NCI-H187 (cell line): Measurements from ENCODE around the gene CIART.
"Not testable (repeated sequence)": the region's sequence is repeated elsewhere in the genome, so short reads cannot be mapped to it uniquely, and the experiment has no call there.

Source experiments
- DNase-seq, 2 experiments: peaks; one replicate each; lab custom pipeline; 2025; lab: John Stamatoyannopoulos, UW

Gene CIART, protein sequence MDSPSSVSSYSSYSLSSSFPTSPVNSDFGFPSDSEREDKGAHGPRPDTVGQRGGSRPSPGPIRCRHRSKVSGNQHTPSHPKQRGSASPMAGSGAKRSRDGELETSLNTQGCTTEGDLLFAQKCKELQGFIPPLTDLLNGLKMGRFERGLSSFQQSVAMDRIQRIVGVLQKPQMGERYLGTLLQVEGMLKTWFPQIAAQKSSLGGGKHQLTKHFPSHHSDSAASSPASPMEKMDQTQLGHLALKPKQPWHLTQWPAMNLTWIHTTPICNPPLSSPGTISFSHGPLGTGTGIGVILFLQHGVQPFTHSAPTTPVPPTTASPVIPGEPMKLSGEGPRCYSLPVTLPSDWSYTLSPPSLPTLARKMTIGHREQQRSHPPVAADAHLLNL

DNA sequence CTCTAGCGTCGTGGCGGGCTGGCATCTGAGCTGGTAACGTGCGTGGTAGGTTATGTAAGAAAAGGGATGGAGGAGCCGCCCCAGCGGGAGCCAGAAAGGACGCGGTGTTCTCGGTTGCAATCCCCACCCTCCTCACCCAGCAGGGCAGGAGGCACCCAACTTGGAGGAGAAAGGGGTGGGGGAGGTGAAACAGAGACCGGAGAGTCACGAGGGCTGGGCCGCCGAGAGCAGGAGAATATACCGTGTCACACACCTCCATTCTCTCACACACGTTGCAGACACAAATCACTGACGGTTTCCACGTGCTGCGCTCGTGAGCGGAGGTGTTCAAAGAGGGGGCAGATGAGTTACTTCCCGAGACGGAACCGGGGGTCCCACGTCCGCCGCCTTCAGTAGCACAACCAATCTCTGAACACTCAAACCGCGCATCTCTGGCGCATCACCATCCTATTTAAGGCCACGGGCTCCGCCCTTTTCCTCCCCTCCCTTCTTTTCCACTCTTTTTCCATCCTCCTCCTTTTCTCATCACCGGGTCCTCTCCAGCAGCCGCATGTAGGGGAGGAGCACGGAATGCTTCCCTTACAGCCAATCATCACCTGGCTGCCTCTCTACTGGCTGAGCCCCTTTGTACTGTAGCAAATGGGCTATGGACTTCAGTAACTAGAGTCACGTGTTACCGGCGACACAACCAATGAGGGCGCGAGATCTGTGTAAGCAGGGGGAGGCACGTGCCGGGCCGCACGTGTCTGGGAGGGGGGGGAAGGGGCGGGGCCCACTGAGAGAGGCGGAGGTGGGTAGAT lies at the start of gene CIART:
TSS of gene CIART (plus strand) at position 797 of the 800 bp plus-strand sequence. CDS start 714 bp downstream, outside the sequence.
- peak; percentile 98 to 99 for DNase-seq

DNA sequence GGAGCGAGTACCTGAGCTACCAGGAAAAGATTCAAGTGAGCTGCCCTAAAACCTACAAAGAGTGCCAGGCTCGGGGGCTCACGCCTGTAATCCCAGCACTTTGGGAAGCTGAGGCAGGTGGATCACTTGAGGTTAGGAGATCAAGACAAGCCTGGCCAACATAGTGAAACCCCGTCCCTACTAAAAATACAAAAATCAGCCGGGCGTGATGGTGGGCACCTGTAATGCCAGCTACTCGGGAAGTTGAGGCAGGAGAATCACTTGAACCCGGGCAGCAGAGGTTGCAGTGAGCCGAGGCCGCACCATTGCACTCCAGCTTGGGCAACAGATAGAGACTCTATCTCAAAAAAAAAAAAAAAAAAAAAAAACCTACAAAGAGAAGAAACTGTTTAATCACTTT lies 49.4 kb upstream of the CIART start:
- DNase-seq, result not testable (repeated sequence)

DNA sequence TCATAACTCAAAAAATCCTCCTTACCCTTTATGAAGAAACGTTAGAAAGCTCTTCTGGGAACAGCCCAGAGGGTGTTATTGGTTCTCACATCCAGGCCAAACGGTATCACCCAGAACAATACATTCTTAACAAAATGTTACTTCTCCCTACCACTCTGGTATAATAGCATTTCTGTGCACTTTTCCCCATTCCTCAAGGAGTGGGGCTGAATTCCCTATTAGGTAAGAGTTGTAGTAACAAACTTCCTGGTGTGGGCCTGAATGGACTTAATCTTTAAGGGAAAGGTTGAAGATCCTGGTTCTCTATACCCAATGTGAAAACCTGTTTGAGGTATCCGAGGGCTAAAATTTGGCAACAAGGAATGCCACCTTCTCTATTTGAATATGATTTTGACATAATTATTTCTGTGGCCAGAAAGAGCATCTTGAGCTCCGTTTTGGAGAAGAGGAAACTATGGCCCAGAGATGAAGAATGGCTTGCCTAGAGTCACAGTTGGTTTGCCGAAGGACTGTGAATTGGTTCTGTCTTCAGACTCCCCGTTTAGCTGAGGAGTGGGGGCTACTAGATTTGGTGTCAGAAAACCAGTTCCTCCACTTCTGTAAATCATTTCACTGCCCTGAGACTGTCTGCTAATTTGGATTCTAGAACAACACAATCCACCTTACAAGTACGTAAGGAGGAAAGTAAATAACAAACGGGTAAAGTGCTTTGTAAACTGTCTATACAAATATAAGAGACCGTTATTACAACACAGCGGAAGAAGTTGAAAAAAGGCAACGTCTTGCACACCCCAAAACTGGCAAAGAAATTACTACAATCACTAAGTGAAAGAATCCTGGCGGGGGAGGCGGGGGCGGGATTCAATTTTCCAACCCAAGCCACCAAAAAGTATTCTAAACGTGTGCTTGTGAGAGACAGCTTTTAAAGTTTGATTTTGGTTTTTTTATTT lies 48.7 kb upstream of the CIART start:
- DNase-seq, result no peak

DNA sequence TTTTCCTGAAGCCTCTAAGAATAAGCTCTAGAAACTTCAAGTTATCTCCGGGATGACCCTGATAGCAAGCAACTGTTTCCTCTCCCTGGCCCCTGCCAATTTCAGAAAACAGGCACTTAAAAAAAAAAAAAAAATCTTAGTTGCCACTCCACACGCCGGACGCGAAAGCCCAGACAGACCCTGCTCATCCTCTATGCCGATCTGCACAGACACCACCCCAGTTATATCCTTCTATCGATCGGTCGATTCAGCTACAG lies 48.1 kb upstream of the CIART start:
- no peak for DNase-seq

DNA sequence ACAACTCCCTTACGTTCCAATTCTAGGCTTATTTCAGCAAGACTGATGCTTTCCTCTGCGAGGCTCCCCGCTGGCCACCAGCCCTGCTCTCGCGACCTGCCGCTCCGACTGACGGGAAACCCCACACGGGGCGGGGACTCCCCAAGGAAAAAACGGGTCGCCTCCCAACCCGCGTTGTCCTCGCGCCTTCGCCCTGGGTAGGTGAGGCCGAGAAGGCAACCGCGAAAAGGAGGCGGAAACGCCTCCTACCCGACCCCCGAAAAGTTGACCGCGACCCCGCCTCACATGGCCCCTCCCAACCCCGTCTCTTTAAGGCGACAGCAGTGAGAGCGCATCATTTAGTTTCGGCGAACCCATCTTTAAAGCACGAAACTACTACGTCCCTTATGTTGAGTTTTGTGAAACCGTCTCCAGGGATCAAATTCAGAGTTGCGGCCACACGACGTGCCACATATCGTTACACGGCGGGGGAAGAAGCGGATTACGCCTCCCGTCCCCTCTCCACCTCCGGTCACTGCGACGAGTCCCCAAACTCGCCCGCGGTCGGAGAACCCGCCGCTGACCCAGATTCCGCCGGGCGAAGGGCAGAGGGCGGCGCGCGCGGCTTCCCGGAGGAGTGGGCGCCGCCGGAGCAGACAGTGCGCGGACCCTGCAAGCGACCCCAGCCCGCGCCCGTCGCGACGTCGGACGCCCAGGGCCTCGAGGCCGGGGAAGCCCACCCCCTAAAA lies 47.6 kb upstream of the CIART start:
- DNase-seq, result peak; percentile 70 to 76

DNA sequence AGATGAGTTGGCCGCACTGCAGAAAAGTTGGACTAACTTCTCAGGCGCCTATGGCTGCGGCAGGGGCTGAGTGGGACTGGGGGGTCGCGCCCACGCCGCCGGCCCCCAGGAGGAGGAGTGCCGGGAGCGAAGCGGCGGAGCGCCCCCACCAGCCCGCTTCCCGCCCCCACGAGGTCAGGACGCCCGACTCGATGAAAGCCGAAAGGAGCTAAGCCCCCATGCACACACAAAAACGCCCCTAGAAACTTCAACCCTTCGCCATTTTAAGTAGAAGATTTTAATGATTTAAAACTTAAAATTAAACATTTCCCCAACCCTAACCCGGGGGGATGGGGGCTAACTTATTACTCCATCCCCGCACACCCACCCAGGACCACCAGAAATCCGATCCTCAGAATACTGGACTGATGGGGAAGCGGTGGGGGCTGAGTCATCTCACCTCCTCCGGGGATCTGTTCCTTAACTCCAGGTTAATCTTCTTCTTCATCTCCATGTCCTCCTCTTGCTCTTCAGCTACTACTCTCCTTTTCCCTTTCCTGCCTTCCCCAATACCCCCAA lies 47.0 kb upstream of the CIART start:
- no peak for DNase-seq

DNA sequence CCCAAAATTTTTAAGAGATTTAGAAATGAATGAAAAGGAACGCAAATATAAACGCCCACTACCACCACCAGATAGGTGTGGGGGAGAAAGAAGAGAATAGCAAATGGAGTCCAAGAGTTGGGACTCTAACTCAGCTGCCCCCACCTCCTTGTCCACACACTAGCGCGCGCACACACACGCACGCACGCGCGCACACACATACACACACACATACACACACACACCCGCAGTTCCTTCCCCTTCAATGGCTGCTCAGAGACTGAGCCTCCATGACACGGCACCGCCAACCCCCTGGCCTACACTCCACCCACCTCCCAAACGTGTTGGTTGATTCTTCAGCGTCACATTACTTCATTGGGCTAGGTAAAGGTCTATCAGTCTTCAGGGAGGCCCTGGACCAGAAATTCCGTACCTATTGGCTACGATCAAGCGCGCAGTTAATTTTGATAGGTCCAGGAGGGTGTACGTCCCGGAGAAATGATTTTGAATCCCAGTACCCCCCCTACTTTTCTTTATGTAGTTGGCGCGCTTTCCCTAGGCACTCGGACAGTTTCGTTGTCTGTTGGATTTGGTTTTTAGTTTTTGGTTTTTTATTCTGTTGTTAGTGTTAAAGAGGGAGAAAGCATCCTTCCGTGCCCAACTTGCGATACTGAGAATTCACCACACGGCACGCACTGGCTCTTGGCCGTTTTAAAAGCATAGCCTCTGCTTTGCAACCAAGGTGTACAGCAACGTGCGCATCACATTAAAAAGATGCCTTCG lies 46.3 kb upstream of the CIART start, which contains the start of gene ANP32E:
TSS of gene ANP32E (minus strand) at position 261 of the 762 bp plus-strand sequence. CDS start 326 bp downstream, outside the sequence.
- peak; percentile 100 for DNase-seq

DNA sequence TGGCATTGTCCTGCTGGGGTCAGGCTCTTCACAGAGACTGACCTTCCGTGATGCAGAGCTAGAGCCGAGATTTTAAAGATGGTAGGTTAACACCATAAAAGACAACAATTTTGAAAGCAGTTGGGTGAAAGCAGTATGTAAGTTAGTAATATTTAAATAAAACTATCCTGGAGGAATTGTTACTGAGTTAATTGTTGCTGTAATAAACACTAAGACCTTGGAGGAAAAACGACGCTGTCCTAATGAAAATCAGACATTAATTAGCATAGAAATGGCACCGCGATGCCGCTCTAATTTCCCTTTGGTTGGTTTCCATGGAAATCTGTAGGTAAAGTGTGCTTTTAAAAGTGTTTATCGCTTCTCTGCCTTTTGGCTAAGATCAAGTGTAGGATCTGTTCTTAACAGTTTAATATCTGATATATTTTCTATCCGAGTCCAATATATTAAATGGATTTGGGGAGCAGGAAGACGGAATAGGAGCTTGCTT lies 45.7 kb upstream of the CIART start:
- DNase-seq, result peak in 1 of 2 experiments; percentile 80

DNA sequence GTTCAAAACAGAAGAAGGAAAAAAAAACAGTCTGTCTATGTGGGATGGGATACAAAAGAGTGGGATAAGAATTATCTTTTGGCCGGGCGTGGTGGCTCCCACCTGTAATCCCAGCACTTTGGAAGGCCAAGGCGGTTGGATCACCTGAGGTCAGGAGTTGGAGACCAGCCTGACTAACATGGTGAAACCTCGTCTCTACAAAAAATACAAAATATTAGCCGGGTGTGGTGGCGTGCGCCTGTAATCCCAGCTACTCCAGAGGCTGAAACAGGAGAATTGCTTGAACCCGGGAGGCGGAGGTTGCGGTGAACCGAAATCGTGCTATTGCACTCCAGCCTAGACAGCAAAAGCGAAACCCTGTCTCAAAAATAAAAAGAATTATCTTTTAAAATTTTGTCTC lies 45.2 kb upstream of the CIART start:
- not testable (repeated sequence) for DNase-seq

DNA sequence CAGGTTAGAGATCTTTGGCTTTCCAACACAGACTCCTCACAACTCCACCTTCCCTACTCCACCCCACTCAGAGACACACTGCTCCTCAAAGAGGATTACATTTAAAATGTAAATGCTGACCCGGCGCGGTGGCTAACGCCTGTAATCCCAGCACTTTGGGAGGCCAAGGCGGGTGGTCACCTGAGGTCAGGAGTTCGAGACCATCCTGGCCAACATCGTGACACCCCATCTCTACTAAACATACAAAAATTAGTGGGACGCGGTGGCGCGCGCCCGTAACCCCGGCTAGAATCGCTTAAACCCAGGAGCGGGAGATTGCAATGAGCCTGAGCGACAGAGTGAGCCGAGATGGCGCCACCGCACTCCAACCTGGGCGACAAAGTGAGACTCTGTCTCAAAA lies 44.6 kb upstream of the CIART start:
- no peak for DNase-seq

DNA sequence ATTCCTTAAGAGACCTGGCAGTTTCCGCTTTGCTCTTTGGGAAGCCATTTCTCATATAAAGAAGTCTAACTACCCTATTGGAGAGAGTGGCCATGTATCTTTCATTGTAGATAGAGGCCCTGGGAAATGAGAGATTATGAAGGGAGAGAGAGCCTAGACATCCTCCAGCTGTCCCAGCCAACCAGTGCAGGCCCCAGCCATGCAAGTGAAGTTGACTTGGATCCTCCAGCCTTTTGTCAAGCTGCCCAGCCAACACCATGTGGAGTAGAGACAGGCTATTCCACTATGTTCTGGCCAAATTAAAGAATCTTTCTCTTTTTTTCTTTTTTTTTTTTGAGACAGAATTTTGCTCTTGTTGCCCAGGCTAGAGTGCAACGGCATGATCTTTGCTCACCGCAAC lies 39.4 kb upstream of the CIART start:
- DNase-seq, result no peak

DNA sequence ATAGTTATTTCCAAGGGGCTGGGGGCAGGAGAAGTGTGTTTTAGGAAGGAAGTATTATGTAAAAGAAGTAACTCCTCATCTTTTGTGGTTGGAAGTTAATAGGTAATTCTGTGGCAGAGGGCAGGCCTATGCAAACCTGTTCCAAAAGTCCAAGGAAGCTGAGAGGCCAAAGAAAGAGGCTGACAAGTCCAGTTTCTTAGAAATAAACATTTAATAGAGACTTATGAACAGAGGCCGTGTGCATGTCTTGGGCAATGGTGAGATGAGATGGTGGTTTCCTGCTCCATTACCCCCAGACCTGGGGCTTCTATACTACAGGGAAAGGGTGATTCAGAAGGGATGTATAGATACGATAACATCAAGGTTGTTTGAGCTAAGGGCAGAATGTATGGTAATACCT lies 32.4 kb upstream of the CIART start:
- DNase-seq, result no peak

DNA sequence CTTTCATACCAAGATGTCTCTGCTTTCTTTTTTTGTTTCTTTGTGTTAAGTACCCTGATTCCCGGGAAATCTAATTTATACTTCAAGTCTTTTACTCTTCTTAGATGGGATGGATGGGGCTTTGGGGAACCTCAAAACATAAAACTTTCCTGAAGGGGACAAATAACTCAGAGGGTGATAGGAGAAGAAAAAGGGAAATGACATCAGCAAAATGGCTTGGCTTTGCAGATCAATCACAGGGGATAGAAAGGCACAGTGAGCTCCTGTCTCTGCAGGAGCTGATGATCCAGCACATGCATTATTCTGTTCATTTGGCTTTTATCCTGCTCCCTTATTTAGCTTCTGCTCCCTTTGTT lies 26.2 kb upstream of the CIART start:
- no peak for DNase-seq

DNA sequence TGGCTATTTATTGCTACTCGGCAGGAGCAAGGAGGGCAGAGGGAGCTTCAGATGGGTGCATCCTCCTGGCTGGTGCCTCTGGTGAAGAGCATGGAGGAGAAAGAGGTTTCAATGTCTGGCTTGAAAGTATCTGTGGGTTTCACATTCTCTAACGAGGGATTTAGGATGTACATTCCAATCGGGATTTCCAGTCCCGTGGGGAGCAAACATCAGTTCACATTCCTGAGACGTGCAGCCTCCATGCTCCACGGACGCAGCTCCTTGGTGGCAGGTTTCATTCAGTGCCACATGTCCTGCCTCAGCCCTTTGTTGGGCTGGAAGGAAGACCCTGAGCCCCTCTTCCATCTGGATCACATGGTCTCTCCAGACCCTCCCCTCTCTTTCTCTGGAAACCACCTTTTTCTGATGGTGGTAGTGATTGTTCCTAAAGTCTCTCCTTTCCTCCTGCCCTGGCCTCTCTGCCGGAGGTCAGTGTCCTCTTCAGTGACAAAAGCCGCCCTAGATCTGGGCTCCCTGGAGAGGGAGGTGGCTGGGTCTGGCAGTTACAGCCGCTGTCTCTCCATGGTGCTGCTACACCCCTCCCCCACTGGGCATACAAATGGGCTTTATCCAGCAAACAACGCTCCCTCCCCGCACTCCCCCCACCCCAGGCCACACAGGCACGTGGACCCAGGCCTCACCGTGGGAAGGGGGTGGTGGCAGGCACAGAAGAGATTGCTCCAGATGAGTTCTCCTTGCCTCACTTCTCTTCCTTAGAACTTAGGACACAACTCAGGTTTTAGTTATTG lies 25.6 kb upstream of the CIART start:
- no peak for DNase-seq

DNA sequence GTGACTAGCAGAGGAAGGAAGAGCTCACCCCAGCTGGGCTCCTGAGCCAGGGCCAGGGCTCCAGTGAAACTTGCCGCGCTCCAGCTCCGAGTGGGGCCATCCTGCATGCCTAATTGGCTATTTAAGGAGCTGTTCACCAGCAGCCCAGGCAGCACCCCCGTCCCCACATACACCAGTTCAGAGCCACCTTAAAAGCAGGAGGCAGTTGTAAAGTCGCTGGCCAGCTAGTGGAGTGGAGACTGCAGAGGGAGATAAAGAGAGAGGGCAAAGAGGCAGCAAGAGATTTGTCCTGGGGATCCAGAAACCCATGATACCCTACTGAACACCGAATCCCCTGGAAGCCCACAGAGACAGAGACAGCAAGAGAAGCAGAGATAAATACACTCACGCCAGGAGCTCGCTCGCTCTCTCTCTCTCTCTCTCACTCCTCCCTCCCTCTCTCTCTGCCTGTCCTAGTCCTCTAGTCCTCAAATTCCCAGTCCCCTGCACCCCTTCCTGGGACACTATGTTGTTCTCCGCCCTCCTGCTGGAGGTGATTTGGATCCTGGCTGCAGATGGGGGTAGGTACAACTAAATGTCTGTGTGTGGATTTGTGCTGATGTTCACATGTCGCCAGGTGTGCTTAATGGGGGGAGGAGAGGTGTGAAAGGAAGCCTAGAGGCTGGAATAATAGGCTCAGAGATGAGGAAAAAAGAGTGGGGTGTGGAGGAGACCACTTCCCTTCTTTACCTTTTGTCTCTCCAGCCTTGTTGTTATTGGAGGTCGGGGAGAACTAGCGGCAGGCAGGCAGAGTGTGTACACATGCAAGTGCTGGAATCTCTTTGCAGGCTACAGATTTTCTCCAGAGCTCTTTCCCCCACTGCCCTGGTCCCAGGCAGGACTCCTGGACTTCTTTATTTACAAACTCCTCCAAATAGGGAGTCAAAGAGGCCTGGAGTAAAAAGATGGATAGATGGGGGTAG lies 24.4 kb upstream of the CIART start, which contains the start of gene CA14:
TSS of gene CA14 (plus strand) at position 151 of the 962 bp plus-strand sequence. CDS start at position 506, 355 bp downstream.
- no peak for DNase-seq

DNA sequence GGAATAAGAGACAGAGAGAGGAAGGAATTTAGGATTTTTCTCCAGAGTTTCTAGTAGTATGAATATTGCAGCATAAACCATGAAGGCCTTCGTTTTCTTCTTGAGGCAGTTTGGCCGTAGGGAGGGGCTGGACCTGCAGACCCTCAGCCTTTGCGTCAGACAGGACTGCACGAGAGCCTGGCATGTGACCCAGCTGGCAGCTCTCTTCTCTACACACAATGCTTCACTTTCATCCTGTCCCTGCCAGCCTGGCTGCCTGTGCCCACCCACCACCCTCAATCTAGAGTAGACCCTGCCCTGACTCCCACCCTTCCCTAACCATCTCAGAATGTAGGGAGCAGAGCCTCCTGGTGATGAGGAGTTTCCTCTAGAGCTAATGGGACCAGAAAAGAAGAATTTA lies 23.1 kb upstream of the CIART start:
- no peak for DNase-seq

DNA sequence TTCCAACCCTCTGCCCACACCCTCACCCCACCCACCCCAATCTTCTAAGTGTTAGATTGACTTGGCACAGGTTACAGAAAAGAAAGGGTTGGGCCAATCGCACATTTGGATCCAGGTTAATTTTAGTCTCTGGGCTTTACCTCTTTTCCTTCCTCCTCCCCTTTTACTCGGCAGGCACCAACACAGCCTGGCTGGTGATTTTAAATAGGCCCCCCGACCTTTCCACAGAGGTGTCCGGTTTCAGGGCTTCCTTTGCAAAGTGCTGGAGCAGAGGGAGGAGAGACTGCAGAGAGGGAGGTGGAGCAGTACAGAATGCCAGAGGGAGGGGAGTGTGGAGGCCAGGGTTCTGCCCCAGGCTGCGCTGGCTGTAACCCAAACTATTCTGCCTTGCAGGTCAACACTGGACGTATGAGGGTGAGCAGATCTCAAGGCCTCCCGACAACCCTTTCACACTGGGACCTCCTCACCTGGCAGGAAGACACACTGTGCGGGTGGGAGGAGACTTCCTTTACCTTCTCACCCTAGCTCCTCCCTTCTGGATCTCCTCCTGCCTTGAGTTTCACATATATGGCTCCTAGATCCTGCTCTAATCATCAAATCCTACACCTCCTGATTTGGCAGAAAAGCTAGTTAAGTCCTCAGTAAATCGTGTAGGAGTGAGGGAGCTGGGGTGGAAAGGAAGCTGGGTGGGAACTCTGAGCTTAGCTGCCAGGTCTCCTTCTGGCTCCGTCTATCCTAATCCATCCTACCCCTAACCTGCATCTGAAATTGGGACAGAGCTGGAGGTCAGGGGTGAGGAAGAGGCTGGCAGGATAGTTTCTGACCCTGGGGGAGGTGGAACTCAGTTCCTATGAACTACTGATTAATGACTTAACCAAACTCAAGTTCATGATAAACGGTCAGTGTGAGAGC lies 22.3 kb upstream of the CIART start:
- peak in 1 of 2 experiments; percentile 45 for DNase-seq
